GM12801 (cell line): Measurements from ENCODE around the gene PCDHB12.

Experiments
- CTCF ChIP-seq: IDR thresholded peaks from one replicate; pipeline ENCODE4 v1.5.1; 2011; ENCODE audit warnings: control low read depth; ENCODE audit not compliant: insufficient read length; ENCODE audit errors: extremely low read depth

PCDHB12 gene

GRCh38 chr5:141261238-141261546 lies 52.7 kb downstream of the PCDHB12 start:
- TF ChIP-seq CTCF, result no peak
